Measurements from ENCODE around the gene KRTAP16-1. TPM values are rescaled to one million over a fixed set of nuclear protein-coding genes. Genes with fewer than 3 reads are reported as not detected.
"Not testable (repeated sequence)": the region's sequence is repeated elsewhere in the genome, so short reads cannot be mapped to it uniquely, and the experiment has no call there.

KRTAP16-1 gene
- total RNA-seq, 1 donor from 2014 or later, result not detected

- Mint-ChIP-seq H3K4me3 (no peak within 1 kb of the TSS), H3K9me3 (peaks cover 4% of the 10 kb centered on the region)
These were observed 6.9 kb downstream of the KRTAP16-1 start, which contains the start of gene KRTAP29-1 for GRCh38 chr17:41301916-41302901. Gene KRTAP29-1, minus strand, starts transcription at chr17:41302851. Its CDS starts 0 bp downstream, at chr17:41302851.

GRCh38 chr17:41301204-41301790, 7.8 kb downstream of the KRTAP16-1 start:
- H3K27me3 Mint-ChIP-seq, result no peaks in the 10 kb centered on the region
- H3K4me1 Mint-ChIP-seq, result no peaks in the 10 kb centered on the region
- DNase-seq, result no peak
- intact Hi-C loops (cut with micrococcal nuclease), result no loop called here
- peaks cover 4% of the 10 kb centered on the region for H3K9me3 Mint-ChIP-seq
- H3K36me3 Mint-ChIP-seq (ENCODE audit: low read depth), result no peaks in the 10 kb centered on the region
- H3K27ac Mint-ChIP-seq, result no peak overlapping the region
- no peak overlapping the region for H3K4me3 Mint-ChIP-seq

More at GRCh38 chr17:41301916-41302901, 6.9 kb downstream of the KRTAP16-1 start, which contains the start of gene KRTAP29-1:
- H3K4me1 Mint-ChIP-seq, result no peaks in the 10 kb centered on the region
- H3K27me3 Mint-ChIP-seq, result no peaks in the 10 kb centered on the region
- H3K36me3 Mint-ChIP-seq (ENCODE audit: low read depth), result no peaks in the 10 kb centered on the region
- intact Hi-C loops (cut with micrococcal nuclease), result no loop called here
- no peak within 1 kb of the TSS for H3K27ac Mint-ChIP-seq
- DNase-seq, result no peak

GRCh38 chr17:41298458-41299135, 10.5 kb downstream of the KRTAP16-1 start:
- intact Hi-C loops (cut with micrococcal nuclease), result loop anchor here (5.0 kb wide), 1 partner anchor 41 kb away; the partner anchor contains the start of gene KRTAP9-9

GRCh38 chr17:41296846-41297245, 12.3 kb downstream of the KRTAP16-1 start:
- H3K4me3 Mint-ChIP-seq, result no peak overlapping the region
- H3K9me3 Mint-ChIP-seq, result peaks cover 4% of the 10 kb centered on the region
- H3K4me1 Mint-ChIP-seq, result no peaks in the 10 kb centered on the region
- peak; percentile 23 for DNase-seq
- H3K36me3 Mint-ChIP-seq (ENCODE audit: low read depth), result no peaks in the 10 kb centered on the region
- no peak overlapping the region for H3K27ac Mint-ChIP-seq
- intact Hi-C loops (cut with micrococcal nuclease), result loop anchor here (5.0 kb wide), 1 partner anchor 40 kb away; the partner anchor contains the start of gene KRTAP9-9
- H3K27me3 Mint-ChIP-seq, result peaks cover 2% of the 10 kb centered on the region

More at GRCh38 chr17:41298458-41299135, 10.5 kb downstream of the KRTAP16-1 start:
- Mint-ChIP-seq H3K27ac (no peak overlapping the region), H3K4me1 (no peaks in the 10 kb centered on the region), H3K36me3 (ENCODE audit: low read depth) (no peaks in the 10 kb centered on the region), H3K4me3 (no peak overlapping the region), H3K27me3 (peaks cover 2% of the 10 kb centered on the region), H3K9me3 (peaks cover 4% of the 10 kb centered on the region)
- peak; percentile 43 for DNase-seq

- H3K4me3 Mint-ChIP-seq, result no peak overlapping the region
- intact Hi-C loops (cut with micrococcal nuclease), result no loop called here
- no peak for DNase-seq
- no peak overlapping the region for H3K27ac Mint-ChIP-seq
- H3K9me3 Mint-ChIP-seq, result no peaks in the 10 kb centered on the region
- H3K4me1 Mint-ChIP-seq, result no peaks in the 10 kb centered on the region
- H3K36me3 Mint-ChIP-seq (ENCODE audit: low read depth), result no peaks in the 10 kb centered on the region
- peaks cover 2% of the 10 kb centered on the region for H3K27me3 Mint-ChIP-seq
These were observed 15.1 kb downstream of the KRTAP16-1 start for GRCh38 chr17:41294016-41294415.

- no peak overlapping the region for H3K4me3 Mint-ChIP-seq
- H3K9me3 Mint-ChIP-seq, result no peaks in the 10 kb centered on the region
- intact Hi-C loops (cut with micrococcal nuclease), result no loop called here
- no peak overlapping the region for H3K27ac Mint-ChIP-seq
- no peaks in the 10 kb centered on the region for H3K4me1 Mint-ChIP-seq
- peak; percentile 4 for DNase-seq
- no peaks in the 10 kb centered on the region for H3K36me3 Mint-ChIP-seq (ENCODE audit: low read depth)
- H3K27me3 Mint-ChIP-seq, result no peaks in the 10 kb centered on the region
These were observed 22.1 kb downstream of the KRTAP16-1 start for GRCh38 chr17:41287050-41287449.

- Mint-ChIP-seq H3K27me3 (no peaks in the 10 kb centered on the region), H3K9me3 (no peaks in the 10 kb centered on the region), H3K36me3 (ENCODE audit: low read depth) (no peaks in the 10 kb centered on the region), H3K4me3 (no peak overlapping the region), H3K27ac (no peak overlapping the region), H3K4me1 (no peaks in the 10 kb centered on the region)
- intact Hi-C loops (cut with micrococcal nuclease), result no loop called here
- peak; percentile 32 for DNase-seq
These were observed 24.6 kb downstream of the KRTAP16-1 start for GRCh38 chr17:41284546-41284945.

- peak; percentile 11 for DNase-seq
- intact Hi-C loops (cut with micrococcal nuclease), result no loop called here
- no peak overlapping the region for H3K4me3 Mint-ChIP-seq
- H3K9me3 Mint-ChIP-seq, result no peaks in the 10 kb centered on the region
- H3K36me3 Mint-ChIP-seq (ENCODE audit: low read depth), result no peaks in the 10 kb centered on the region
- H3K27ac Mint-ChIP-seq, result no peak overlapping the region
- no peaks in the 10 kb centered on the region for H3K4me1 Mint-ChIP-seq
- no peaks in the 10 kb centered on the region for H3K27me3 Mint-ChIP-seq
These were observed 25.1 kb downstream of the KRTAP16-1 start for GRCh38 chr17:41284043-41284442.

GRCh38 chr17:41278176-41278955, 30.7 kb downstream of the KRTAP16-1 start:
- H3K4me3 Mint-ChIP-seq, result no peak overlapping the region
- H3K36me3 Mint-ChIP-seq (ENCODE audit: low read depth), result no peaks in the 10 kb centered on the region
- H3K4me1 Mint-ChIP-seq, result no peaks in the 10 kb centered on the region
- intact Hi-C loops (cut with micrococcal nuclease), result no loop called here
- H3K27ac Mint-ChIP-seq, result no peak overlapping the region
- DNase-seq, result peak; percentile 13
- no peaks in the 10 kb centered on the region for H3K9me3 Mint-ChIP-seq
- peaks cover 11% of the 10 kb centered on the region for H3K27me3 Mint-ChIP-seq

GRCh38 chr17:41275648-41276190, 33.4 kb downstream of the KRTAP16-1 start, which contains the start of gene KRTAP9-7:
Gene KRTAP9-7, plus strand, starts transcription at chr17:41275698. Its CDS starts 0 bp downstream, at chr17:41275698.
- H3K9me3 Mint-ChIP-seq, result not testable (repeated sequence)

GRCh38 chr17:41271858-41272257, 37.3 kb downstream of the KRTAP16-1 start:
- no peaks in the 10 kb centered on the region for H3K36me3 Mint-ChIP-seq (ENCODE audit: low read depth)
- no peak for DNase-seq
- H3K4me3 Mint-ChIP-seq, result no peak overlapping the region
- H3K27me3 Mint-ChIP-seq, result peaks cover 7% of the 10 kb centered on the region
- no peaks in the 10 kb centered on the region for H3K9me3 Mint-ChIP-seq
- no peak overlapping the region for H3K27ac Mint-ChIP-seq
- intact Hi-C loops (cut with micrococcal nuclease), result no loop called here
- no peaks in the 10 kb centered on the region for H3K4me1 Mint-ChIP-seq

More at GRCh38 chr17:41275648-41276190, 33.4 kb downstream of the KRTAP16-1 start, which contains the start of gene KRTAP9-7:
- intact Hi-C loops (cut with micrococcal nuclease); H3K27ac Mint-ChIP-seq; H3K4me1 Mint-ChIP-seq; H3K36me3 Mint-ChIP-seq (ENCODE audit: low read depth); H3K4me3 Mint-ChIP-seq: not testable (repeated sequence)
- DNase-seq, result peak; percentile 45
- peaks cover 11% of the 10 kb centered on the region for H3K27me3 Mint-ChIP-seq

GRCh38 chr17:41271323-41271722, 37.8 kb downstream of the KRTAP16-1 start:
- H3K27ac Mint-ChIP-seq; H3K27me3 Mint-ChIP-seq; intact Hi-C loops (cut with micrococcal nuclease); DNase-seq; H3K4me1 Mint-ChIP-seq; H3K4me3 Mint-ChIP-seq; H3K9me3 Mint-ChIP-seq; H3K36me3 Mint-ChIP-seq (ENCODE audit: low read depth): not testable (repeated sequence)

- no peaks in the 10 kb centered on the region for H3K36me3 Mint-ChIP-seq (ENCODE audit: low read depth)
- no peaks in the 10 kb centered on the region for H3K9me3 Mint-ChIP-seq
- intact Hi-C loops (cut with micrococcal nuclease), result no loop called here
- no peak overlapping the region for H3K27ac Mint-ChIP-seq
- no peaks in the 10 kb centered on the region for H3K4me1 Mint-ChIP-seq
- H3K27me3 Mint-ChIP-seq, result peaks cover 6% of the 10 kb centered on the region
- no peak for DNase-seq
- H3K4me3 Mint-ChIP-seq, result no peak overlapping the region
These were observed 41.4 kb downstream of the KRTAP16-1 start for GRCh38 chr17:41267711-41268110.
